ENCODE results near the gene NCF2.
A peak's percentile ranks its signal among the peaks of the same experiment; 100 is the strongest.

NCF2 gene

GRCh38 chr1:183585038-183585437, 5.2 kb downstream of the NCF2 start:
- DNase-seq (ENCODE audit: low read depth): no peak
- no peak for TF ChIP-seq CTCF (conservative IDR thresholded peaks at IDR 0.05; ENCODE audit: low read depth, low read length)
- H3K4me3 ChIP-seq (ENCODE audit: low read depth, low read length): no peak overlapping the region

GRCh38 chr1:183584147-183584546, 6.1 kb downstream of the NCF2 start:
- DNase-seq (ENCODE audit: low read depth): no peak
- no peak for TF ChIP-seq CTCF (conservative IDR thresholded peaks at IDR 0.05; ENCODE audit: low read depth, low read length)
- H3K4me3 ChIP-seq (ENCODE audit: low read depth, low read length): no peak overlapping the region

DNA sequence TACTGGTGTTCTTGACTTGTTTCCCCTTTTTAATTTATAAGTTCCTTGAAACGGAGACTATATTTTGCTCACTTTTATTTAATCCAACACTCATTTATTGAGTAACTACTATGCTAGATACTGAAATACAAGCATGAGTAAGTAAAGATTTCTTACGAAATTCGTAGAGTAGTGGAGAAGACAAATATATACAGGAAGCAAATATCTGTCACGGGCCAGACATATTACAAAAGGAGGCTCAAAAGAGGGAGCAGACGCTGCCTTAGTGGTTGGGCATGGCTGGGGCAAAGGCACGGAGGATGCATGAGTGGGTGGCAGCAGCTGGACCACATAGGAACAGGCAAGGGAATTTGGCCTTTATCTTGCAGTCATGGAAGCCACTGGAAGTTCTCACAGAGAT, 6.8 kb downstream of the NCF2 start:
- no peak for TF ChIP-seq CTCF (conservative IDR thresholded peaks at IDR 0.05; ENCODE audit: low read depth, low read length)
- H3K4me3 ChIP-seq (ENCODE audit: low read depth, low read length): no peak overlapping the region
- DNase-seq (ENCODE audit: low read depth): peak; percentile 33

DNA sequence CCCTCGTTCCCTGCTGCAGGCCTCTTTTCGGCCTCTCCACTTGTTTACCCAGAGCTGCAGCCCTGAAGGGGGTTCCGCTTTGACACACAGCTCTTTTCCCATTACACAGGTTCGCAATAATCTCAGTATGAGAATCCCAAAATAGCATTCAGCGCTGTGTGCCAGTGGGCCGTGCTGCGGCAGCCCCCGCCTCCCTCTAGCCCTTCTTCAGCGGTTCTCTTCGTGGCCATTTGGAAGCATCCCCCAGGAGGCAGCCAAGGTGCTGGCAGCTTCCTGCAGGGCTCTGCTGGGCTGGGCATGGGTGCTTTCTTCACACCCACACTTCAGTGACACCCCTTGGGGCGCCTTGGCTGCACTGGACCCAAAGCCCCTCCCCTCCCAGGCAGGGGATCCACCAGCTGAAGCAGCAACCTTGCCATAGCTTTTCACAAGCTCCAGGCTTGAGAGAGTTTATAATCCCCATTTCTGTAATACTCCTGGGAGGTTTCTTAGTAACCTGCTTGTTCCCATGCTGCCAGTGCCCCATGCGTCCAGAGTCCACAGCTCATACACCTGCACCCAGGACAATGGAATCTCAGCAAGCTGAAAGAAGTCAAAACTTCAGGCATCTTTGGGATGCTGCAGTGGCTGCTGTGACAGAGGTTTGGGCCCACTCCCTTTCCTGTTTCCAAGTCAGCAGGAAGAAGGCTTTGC, 8.1 kb downstream of the NCF2 start:
- no peak overlapping the region for H3K4me3 ChIP-seq (ENCODE audit: low read depth, low read length)
- no peak for DNase-seq (ENCODE audit: low read depth)
- no peak for TF ChIP-seq CTCF (conservative IDR thresholded peaks at IDR 0.05; ENCODE audit: low read depth, low read length)

- TF ChIP-seq CTCF (conservative IDR thresholded peaks at IDR 0.05; ENCODE audit: low read depth, low read length): peak; percentile 34
- peak; percentile 48 for DNase-seq (ENCODE audit: low read depth)
- no peak overlapping the region for H3K4me3 ChIP-seq (ENCODE audit: low read depth, low read length)
Observed at GRCh38 chr1:183580281-183580682, 10.0 kb downstream of the NCF2 start.

GRCh38 chr1:183578856-183579255, 11.4 kb downstream of the NCF2 start:
- DNase-seq (ENCODE audit: low read depth): no peak
- no peak for TF ChIP-seq CTCF (conservative IDR thresholded peaks at IDR 0.05; ENCODE audit: low read depth, low read length)
- H3K4me3 ChIP-seq (ENCODE audit: low read depth, low read length): no peak overlapping the region

- no peak for DNase-seq (ENCODE audit: low read depth)
- no peak for TF ChIP-seq CTCF (conservative IDR thresholded peaks at IDR 0.05; ENCODE audit: low read depth, low read length)
- H3K4me3 ChIP-seq (ENCODE audit: low read depth, low read length): no peak overlapping the region
Observed at GRCh38 chr1:183577897-183578465, 12.3 kb downstream of the NCF2 start.
